NT2/D1 (cell line): ENCODE results near the gene NMBR.
"Not testable (repeated sequence)": the region's sequence is repeated elsewhere in the genome, so short reads cannot be mapped to it uniquely, and the experiment has no call there.

ENCODE experiments used
- DNase-seq: peaks from one replicate; pipeline ENCODE4 v3.0.0-alpha.2; 2011; ENCODE audit warnings: low read depth, low spot score
- H3K27me3 ChIP-seq: 2 replicates; pipeline ENCODE4 v1.6.0; 2011; ENCODE audit warnings: mild to moderate bottlenecking; ENCODE audit not compliant: insufficient read length, insufficient read depth
- H3K36me3 ChIP-seq: 2 replicates; pipeline ENCODE4 v1.6.1; 2011; ENCODE audit warnings: mild to moderate bottlenecking, low read length, mixed read lengths; ENCODE audit not compliant: insufficient read depth, insufficient read length
- H3K4me1 ChIP-seq: 2 replicates; pipeline ENCODE4 v1.5.1; 2011; ENCODE audit not compliant: insufficient read depth, insufficient read length
- H3K4me3 ChIP-seq: 2 replicates; pipeline ENCODE4 v1.5.1; 2011; ENCODE audit warnings: low read depth; ENCODE audit not compliant: insufficient read length
- H3K9ac ChIP-seq: 2 replicates; pipeline ENCODE4 v1.6.0; 2011; ENCODE audit warnings: low read depth; ENCODE audit not compliant: insufficient read length
- H3K9me3 ChIP-seq: 2 replicates; pipeline ENCODE4 v1.5.1; 2011; ENCODE audit warnings: mild to moderate bottlenecking, low read length; ENCODE audit not compliant: insufficient read depth
- SUZ12 ChIP-seq: IDR thresholded peaks from 2 replicates; pipeline ENCODE4 v1.6.1; 2011; ENCODE audit not compliant: insufficient read length, insufficient read depth; ENCODE audit errors: extremely low read depth
- YY1 ChIP-seq: IDR thresholded peaks from 2 replicates; pipeline ENCODE4 v1.6.1; 2011; ENCODE audit not compliant: insufficient read length, insufficient read depth
- ZNF274 ChIP-seq: IDR thresholded peaks from 2 replicates; pipeline ENCODE4 v1.6.1; 2011; ENCODE audit warnings: mild to moderate bottlenecking, low read depth, low read length

The NMBR gene

GRCh38 chr6:142146828-142147662 is at the start of gene NMBR, which contains the start of gene VTA1:
TSS of gene NMBR (minus strand) at chr6:142147122. CDS start at chr6:142088658, 58,464 bp downstream.
TSS of gene VTA1 (plus strand) at chr6:142147263. CDS start at chr6:142147288, 25 bp downstream.
- peak; percentile 89 for DNase-seq
- TF ChIP-seq SUZ12 (no peak), YY1 (peak; percentile 27), ZNF274 (no peak)
- Histone ChIP-seq H3K36me3 (peaks cover 11% of the 10 kb centered on the region), H3K9ac (peak within 1 kb of the TSS; percentile 82), H3K27me3 (no peaks in the 10 kb centered on the region), H3K4me3 (peak within 1 kb of the TSS; percentile 79), H3K9me3 (no peaks in the 10 kb centered on the region), H3K4me1 (no peaks in the 10 kb centered on the region)

- TF ChIP-seq YY1 (no peak), ZNF274 (no peak), SUZ12 (no peak)
- no peak overlapping the region for H3K4me3 ChIP-seq
- DNase-seq: no peak
- peaks cover 23% of the 10 kb centered on the region for H3K36me3 ChIP-seq
- no peaks in the 10 kb centered on the region for H3K27me3 ChIP-seq
- H3K4me1 ChIP-seq: no peaks in the 10 kb centered on the region
- no peak overlapping the region for H3K9ac ChIP-seq
- H3K9me3 ChIP-seq: no peaks in the 10 kb centered on the region
Measured at GRCh38 chr6:142195862-142196541, 49.1 kb upstream of the NMBR start.

- Histone ChIP-seq H3K4me1 (no peaks in the 10 kb centered on the region), H3K9ac (no peak overlapping the region), H3K36me3 (peaks cover 12% of the 10 kb centered on the region), H3K27me3 (no peaks in the 10 kb centered on the region), H3K9me3 (no peaks in the 10 kb centered on the region), H3K4me3 (no peak overlapping the region)
- no peak for DNase-seq
- TF ChIP-seq ZNF274 (no peak), YY1 (no peak), SUZ12 (no peak)
Measured at GRCh38 chr6:142193621-142194020, 46.7 kb upstream of the NMBR start.

- no peak overlapping the region for H3K4me3 ChIP-seq
- no peak for TF ChIP-seq YY1
- TF ChIP-seq ZNF274: no peak
- TF ChIP-seq SUZ12: no peak
- H3K9me3 ChIP-seq: no peaks in the 10 kb centered on the region
- H3K36me3 ChIP-seq: peaks cover 9% of the 10 kb centered on the region
- H3K4me1 ChIP-seq: no peaks in the 10 kb centered on the region
- H3K27me3 ChIP-seq: no peaks in the 10 kb centered on the region
- no peak for DNase-seq
- H3K9ac ChIP-seq: no peak overlapping the region
Measured at GRCh38 chr6:142192343-142192742, 45.4 kb upstream of the NMBR start.

GRCh38 chr6:142189057-142189456 is 42.1 kb upstream of the NMBR start:
- Histone ChIP-seq H3K27me3 (no peaks in the 10 kb centered on the region), H3K9me3 (no peaks in the 10 kb centered on the region), H3K4me1 (no peaks in the 10 kb centered on the region), H3K9ac (no peak overlapping the region), H3K4me3 (no peak overlapping the region), H3K36me3 (peaks cover 9% of the 10 kb centered on the region)
- TF ChIP-seq YY1 (no peak), ZNF274 (no peak), SUZ12 (no peak)
- no peak for DNase-seq

- H3K9ac ChIP-seq, H3K4me3 ChIP-seq, H3K36me3 ChIP-seq, H3K9me3 ChIP-seq, H3K27me3 ChIP-seq, DNase-seq, H3K4me1 ChIP-seq: not testable (repeated sequence)
Measured at GRCh38 chr6:142188341-142188740, 41.4 kb upstream of the NMBR start.

- H3K4me3 ChIP-seq: no peak overlapping the region
- DNase-seq: no peak
- H3K4me1 ChIP-seq: no peaks in the 10 kb centered on the region
- no peak for TF ChIP-seq ZNF274
- TF ChIP-seq YY1: no peak
- TF ChIP-seq SUZ12: no peak
- no peaks in the 10 kb centered on the region for H3K9me3 ChIP-seq
- no peaks in the 10 kb centered on the region for H3K27me3 ChIP-seq
- no peak overlapping the region for H3K9ac ChIP-seq
- H3K36me3 ChIP-seq: peaks cover 6% of the 10 kb centered on the region
Measured at GRCh38 chr6:142187209-142187608, 40.3 kb upstream of the NMBR start.
